ENCODE data around the gene VPS11.

VPS11 gene

DNA sequence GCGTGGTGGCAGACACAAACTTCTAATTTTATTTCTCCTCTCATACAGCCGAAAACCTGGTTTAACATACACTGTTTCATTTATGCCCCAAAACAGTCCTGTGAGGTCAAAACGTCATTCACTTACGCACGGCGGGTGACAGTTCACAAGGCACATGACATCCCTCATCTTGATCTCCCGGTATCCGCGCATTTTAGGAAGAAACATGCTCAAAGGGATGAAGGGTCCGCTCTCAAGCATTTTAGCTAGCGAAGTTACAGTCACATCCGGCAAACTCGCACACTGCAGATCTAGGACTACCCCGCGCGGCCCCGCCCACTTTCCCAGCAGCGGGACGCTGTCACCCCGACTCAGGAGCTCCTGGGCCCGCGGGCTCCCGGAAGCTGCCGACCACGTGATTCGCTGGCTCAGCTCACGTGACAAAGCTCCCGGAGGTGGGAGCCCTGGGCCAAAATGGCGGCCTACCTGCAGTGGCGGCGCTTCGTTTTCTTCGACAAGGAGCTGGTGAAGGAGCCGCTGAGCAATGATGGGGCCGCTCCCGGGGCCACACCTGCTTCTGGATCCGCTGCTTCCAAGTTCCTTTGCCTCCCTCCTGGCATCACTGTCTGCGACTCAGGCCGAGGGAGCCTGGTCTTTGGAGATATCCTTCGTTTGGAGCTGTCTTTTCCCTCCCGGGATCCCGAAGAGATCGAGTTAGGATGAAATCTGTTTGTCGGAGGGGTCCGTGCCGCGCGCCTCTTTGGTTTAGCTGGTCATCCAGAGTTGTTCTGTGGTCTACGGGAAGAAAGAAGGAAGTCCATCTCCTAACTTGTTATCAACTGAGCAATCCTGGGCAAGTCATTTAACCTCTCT is at the start of gene VPS11:
VPS11 (plus strand) TSS at position 448 of the 852 bp plus-strand sequence; CDS start at position 454, 6 bp downstream.
- Histone ChIP-seq H3K4me1 (ENCODE audit: insufficient read depth, insufficient read length) (no peaks in the 10 kb centered on the region), H3K9me3 (ENCODE audit: insufficient read depth, low read length) (no peaks in the 10 kb centered on the region), H3K36me3 (ENCODE audit: insufficient read depth, insufficient read length, low read length) (peaks cover 25% of the 10 kb centered on the region), H3K27me3 (ENCODE audit: insufficient read depth, insufficient read length) (no peaks in the 10 kb centered on the region), H3K9ac (ENCODE audit: insufficient read length, low read depth) (peak within 1 kb of the TSS; percentile 83), H3K4me3 (ENCODE audit: insufficient read length, low read depth) (peak within 1 kb of the TSS; percentile 86)
- peak; percentile 85 for DNase-seq (ENCODE audit: low read depth, low spot score)
- TF ChIP-seq YY1 (IDR thresholded peaks at IDR 0.05; ENCODE audit: insufficient read depth, insufficient read length) (peak; percentile 84), ZNF274 (IDR thresholded peaks at IDR 0.05; ENCODE audit: low read depth, low read length) (no peak), SUZ12 (IDR thresholded peaks at IDR 0.05; ENCODE audit: extremely low read depth, insufficient read depth, insufficient read length) (no peak)

DNA sequence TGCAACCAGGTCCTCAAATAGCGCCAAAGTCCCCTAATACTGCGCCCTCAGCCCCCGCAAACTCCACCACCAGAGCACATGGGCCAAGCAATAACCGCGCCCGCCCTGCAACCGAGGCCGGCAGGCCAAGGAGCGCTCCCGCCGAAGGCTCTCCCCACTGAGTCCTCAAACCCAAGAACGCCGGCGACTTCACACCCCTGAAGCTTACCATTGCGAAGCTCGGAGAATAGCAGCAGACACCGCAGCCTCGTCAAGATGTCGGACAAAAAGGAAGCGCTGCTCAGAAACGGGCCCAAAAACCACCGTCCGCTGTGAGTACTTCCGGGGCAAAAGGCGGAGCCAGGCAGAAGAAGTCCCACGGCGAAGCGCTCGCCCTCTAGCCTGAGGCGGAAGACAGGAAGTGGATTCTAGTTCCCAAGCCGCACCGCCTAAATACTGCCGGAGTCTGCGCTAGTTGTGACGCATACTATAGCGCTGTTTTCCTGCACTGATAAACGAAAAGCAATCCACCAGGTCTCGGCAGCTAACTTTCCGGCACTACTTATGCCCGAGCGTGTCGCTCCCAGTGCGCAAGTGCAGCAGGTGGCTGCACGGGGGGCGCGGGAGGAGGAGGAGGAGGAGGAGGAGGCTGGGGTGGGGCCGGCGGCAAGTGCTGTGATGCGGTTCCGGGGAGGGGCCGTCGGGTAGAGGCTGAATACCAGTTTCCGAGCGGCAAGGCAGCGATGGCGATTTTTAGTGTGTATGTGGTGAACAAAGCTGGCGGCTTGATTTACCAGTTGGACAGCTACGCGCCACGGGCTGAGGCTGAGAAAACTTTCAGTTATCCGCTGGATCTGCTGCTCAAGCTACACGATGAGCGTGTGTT is 49.3 kb upstream of the VPS11 start, which contains the start of the genes RPS25 and TRAPPC4:
RPS25 (minus strand) TSS at position 270 of the 865 bp plus-strand sequence; CDS start at position 211, 59 bp downstream.
TRAPPC4 (plus strand) TSS at position 693 of the 865 bp plus-strand sequence; CDS start at position 723, 30 bp downstream.
- H3K4me3 ChIP-seq (ENCODE audit: insufficient read length, low read depth), result peak within 1 kb of the TSS; percentile 98
- H3K36me3 ChIP-seq (ENCODE audit: insufficient read depth, insufficient read length, low read length), result peaks cover 67% of the 10 kb centered on the region
- peak; percentile 94 for DNase-seq (ENCODE audit: low read depth, low spot score)
- peak; percentile 44 for TF ChIP-seq YY1 (IDR thresholded peaks at IDR 0.05; ENCODE audit: insufficient read depth, insufficient read length)
- no peak for TF ChIP-seq ZNF274 (IDR thresholded peaks at IDR 0.05; ENCODE audit: low read depth, low read length)
- H3K27me3 ChIP-seq (ENCODE audit: insufficient read depth, insufficient read length), result no peaks in the 10 kb centered on the region
- no peaks in the 10 kb centered on the region for H3K9me3 ChIP-seq (ENCODE audit: insufficient read depth, low read length)
- H3K9ac ChIP-seq (ENCODE audit: insufficient read length, low read depth), result peak within 1 kb of the TSS; percentile 94
- H3K4me1 ChIP-seq (ENCODE audit: insufficient read depth, insufficient read length), result peaks cover 5% of the 10 kb centered on the region

DNA sequence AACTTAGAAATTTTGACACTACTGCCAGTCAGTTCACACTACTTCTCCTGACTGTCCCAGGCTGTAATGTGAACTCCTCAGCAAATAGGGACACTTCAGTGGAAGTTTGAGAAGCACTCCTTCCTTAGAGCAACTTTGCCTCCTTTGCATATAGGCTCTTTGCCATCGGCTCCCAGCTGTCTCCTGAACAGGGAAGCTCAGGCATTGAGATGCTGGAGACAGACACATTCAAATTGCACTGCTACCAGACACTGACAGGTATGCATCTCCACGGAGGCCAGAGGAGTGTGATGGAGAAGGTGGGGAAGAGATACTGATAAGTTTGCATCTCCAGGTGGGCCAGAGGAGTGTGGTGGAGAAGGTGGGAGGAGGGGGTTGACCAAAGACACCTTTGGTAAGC is 47.6 kb upstream of the VPS11 start:
- Histone ChIP-seq H3K9ac (ENCODE audit: insufficient read length, low read depth) (no peak overlapping the region), H3K36me3 (ENCODE audit: insufficient read depth, insufficient read length, low read length) (peaks cover 66% of the 10 kb centered on the region), H3K4me1 (ENCODE audit: insufficient read depth, insufficient read length) (peaks cover 5% of the 10 kb centered on the region), H3K9me3 (ENCODE audit: insufficient read depth, low read length) (no peaks in the 10 kb centered on the region), H3K27me3 (ENCODE audit: insufficient read depth, insufficient read length) (no peaks in the 10 kb centered on the region), H3K4me3 (ENCODE audit: insufficient read length, low read depth) (no peak overlapping the region)
- TF ChIP-seq YY1 (IDR thresholded peaks at IDR 0.05; ENCODE audit: insufficient read depth, insufficient read length) (no peak), SUZ12 (IDR thresholded peaks at IDR 0.05; ENCODE audit: extremely low read depth, insufficient read depth, insufficient read length) (no peak), ZNF274 (IDR thresholded peaks at IDR 0.05; ENCODE audit: low read depth, low read length) (no peak)
- DNase-seq (ENCODE audit: low read depth, low spot score), result no peak

DNA sequence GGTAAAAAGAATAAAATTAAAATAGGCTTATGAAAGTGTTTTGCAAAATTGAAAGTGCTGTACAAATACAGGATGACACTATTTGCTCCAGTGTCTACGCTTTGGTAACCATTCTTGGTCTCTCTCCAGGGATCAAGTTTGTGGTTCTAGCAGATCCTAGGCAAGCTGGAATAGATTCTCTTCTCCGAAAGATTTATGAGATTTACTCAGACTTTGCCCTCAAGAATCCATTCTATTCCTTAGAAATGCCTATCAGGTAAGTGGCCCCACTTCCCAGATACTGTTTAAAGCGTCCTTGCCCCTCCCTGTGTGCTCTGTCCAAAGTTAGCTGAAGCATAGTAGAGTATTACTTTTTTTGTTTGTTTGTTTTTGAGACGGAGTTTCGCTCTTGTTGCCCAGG is 46.0 kb upstream of the VPS11 start:
- Histone ChIP-seq H3K9me3 (ENCODE audit: insufficient read depth, low read length) (no peaks in the 10 kb centered on the region), H3K27me3 (ENCODE audit: insufficient read depth, insufficient read length) (no peaks in the 10 kb centered on the region), H3K36me3 (ENCODE audit: insufficient read depth, insufficient read length, low read length) (peaks cover 66% of the 10 kb centered on the region), H3K4me3 (ENCODE audit: insufficient read length, low read depth) (no peak overlapping the region), H3K4me1 (ENCODE audit: insufficient read depth, insufficient read length) (peaks cover 4% of the 10 kb centered on the region), H3K9ac (ENCODE audit: insufficient read length, low read depth) (no peak overlapping the region)
- TF ChIP-seq YY1 (IDR thresholded peaks at IDR 0.05; ENCODE audit: insufficient read depth, insufficient read length) (no peak), ZNF274 (IDR thresholded peaks at IDR 0.05; ENCODE audit: low read depth, low read length) (no peak), SUZ12 (IDR thresholded peaks at IDR 0.05; ENCODE audit: extremely low read depth, insufficient read depth, insufficient read length) (no peak)
- DNase-seq (ENCODE audit: low read depth, low spot score), result no peak

DNA sequence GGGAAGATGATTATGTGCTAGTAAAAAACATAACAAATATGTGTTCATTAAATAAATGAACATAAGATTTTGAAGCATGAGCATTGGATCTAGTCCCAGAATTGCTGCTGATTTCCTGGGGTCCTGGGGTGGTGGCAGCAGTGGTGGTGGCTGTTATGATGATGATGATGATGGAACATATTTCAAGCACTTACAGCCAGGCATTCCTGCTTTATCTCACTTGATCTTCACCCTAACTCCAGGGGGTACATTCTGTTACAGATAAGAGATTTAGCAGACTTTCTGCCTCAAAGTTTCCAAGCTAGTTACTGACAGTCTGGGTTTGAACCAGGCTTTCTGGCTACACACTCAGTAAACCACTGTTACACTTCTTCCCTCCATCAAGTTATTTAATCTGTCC is 43.9 kb upstream of the VPS11 start:
- TF ChIP-seq SUZ12 (IDR thresholded peaks at IDR 0.05; ENCODE audit: extremely low read depth, insufficient read depth, insufficient read length) (no peak), YY1 (IDR thresholded peaks at IDR 0.05; ENCODE audit: insufficient read depth, insufficient read length) (no peak), ZNF274 (IDR thresholded peaks at IDR 0.05; ENCODE audit: low read depth, low read length) (no peak)
- no peak overlapping the region for H3K4me3 ChIP-seq (ENCODE audit: insufficient read length, low read depth)
- no peaks in the 10 kb centered on the region for H3K27me3 ChIP-seq (ENCODE audit: insufficient read depth, insufficient read length)
- peaks cover 74% of the 10 kb centered on the region for H3K36me3 ChIP-seq (ENCODE audit: insufficient read depth, insufficient read length, low read length)
- H3K4me1 ChIP-seq (ENCODE audit: insufficient read depth, insufficient read length), result peaks cover 7% of the 10 kb centered on the region
- no peak overlapping the region for H3K9ac ChIP-seq (ENCODE audit: insufficient read length, low read depth)
- no peak for DNase-seq (ENCODE audit: low read depth, low spot score)
- no peaks in the 10 kb centered on the region for H3K9me3 ChIP-seq (ENCODE audit: insufficient read depth, low read length)

DNA sequence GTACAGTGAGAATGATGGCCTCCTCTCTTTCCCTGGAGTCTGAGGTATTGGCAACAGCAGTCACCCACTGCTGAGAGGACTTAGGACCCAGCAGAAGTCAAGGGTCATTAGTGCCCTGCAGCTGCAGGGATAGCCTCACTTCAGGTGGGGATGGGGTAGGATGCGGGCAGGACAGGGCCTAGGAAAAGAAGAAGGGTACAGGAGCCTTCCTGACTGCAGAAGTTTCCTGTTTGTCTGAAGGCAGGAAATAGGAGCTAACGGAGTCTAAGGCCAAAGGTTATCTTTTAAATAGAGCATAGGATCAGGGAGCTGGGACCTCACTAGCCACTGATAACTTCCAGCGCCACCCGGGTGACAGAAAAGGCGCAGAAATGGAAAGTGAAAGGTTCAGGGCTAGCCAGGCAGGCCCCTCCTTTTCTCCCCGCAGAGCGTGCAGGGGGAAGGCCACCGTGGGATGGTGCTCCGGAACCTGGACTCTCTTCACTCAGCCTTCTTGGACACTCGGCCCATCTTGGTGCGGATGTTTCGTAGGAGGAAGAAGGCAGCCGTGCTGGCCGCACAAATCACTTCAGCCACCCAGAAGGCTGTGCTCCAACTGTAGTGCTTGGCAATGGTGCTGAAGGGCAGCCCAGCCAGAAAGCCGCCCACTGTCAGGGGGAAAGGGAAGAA is 43.1 kb upstream of the VPS11 start:
- Histone ChIP-seq H3K27me3 (ENCODE audit: insufficient read depth, insufficient read length) (no peaks in the 10 kb centered on the region), H3K9me3 (ENCODE audit: insufficient read depth, low read length) (no peaks in the 10 kb centered on the region), H3K4me1 (ENCODE audit: insufficient read depth, insufficient read length) (peaks cover 13% of the 10 kb centered on the region), H3K36me3 (ENCODE audit: insufficient read depth, insufficient read length, low read length) (peaks cover 78% of the 10 kb centered on the region), H3K9ac (ENCODE audit: insufficient read length, low read depth) (no peak overlapping the region), H3K4me3 (ENCODE audit: insufficient read length, low read depth) (no peak overlapping the region)
- no peak for TF ChIP-seq SUZ12 (IDR thresholded peaks at IDR 0.05; ENCODE audit: extremely low read depth, insufficient read depth, insufficient read length)
- no peak for TF ChIP-seq YY1 (IDR thresholded peaks at IDR 0.05; ENCODE audit: insufficient read depth, insufficient read length)
- DNase-seq (ENCODE audit: low read depth, low spot score), result no peak
